GM13977 (cell line): ENCODE measurements around the gene CHST15.

ENCODE experiments used
- DNase-seq: peaks from one replicate; pipeline ENCODE4 v3.0.0; 2012; ENCODE audit warnings: low spot score
- CTCF ChIP-seq: IDR thresholded peaks from 2 replicates; pipeline ENCODE4 v1.5.1; 2012; ENCODE audit warnings: mild to moderate bottlenecking, control low read depth; ENCODE audit not compliant: insufficient read depth; ENCODE audit errors: extremely low read depth, missing control alignments
- in situ Hi-C: fragments of 300-500 bp; cut with MboI; formaldehyde crosslinking; loops from one replicate; pipeline ENCODE4 v1.12.0; 2022; ENCODE audit warnings: low sequenced_read_pairs, low pct_unique_long_range_greater_than_20kb, mixed read lengths, inconsistent platforms; ENCODE audit not compliant: unreplicated experiment

CHST15 gene

GRCh38 chr10:124127965-124128810 lies 34.8 kb upstream of the CHST15 start:
- no peak for DNase-seq
- TF ChIP-seq CTCF: no peak
- in situ Hi-C loops: no loop called here

- TF ChIP-seq CTCF: no peak
- in situ Hi-C loops: no loop called here
- DNase-seq: no peak
These were observed 34.2 kb upstream of the CHST15 start for GRCh38 chr10:124127563-124127962.

- TF ChIP-seq CTCF: no peak
- in situ Hi-C loops: no loop called here
- DNase-seq: no peak
These were observed 33.6 kb upstream of the CHST15 start for GRCh38 chr10:124126983-124127385.

- no peak for DNase-seq
- in situ Hi-C loops: no loop called here
- no peak for TF ChIP-seq CTCF
These were observed 33.0 kb upstream of the CHST15 start for GRCh38 chr10:124126145-124126982.

GRCh38 chr10:124125305-124126116 lies 32.1 kb upstream of the CHST15 start:
- in situ Hi-C loops: no loop called here
- peak; percentile 30 for TF ChIP-seq CTCF
- DNase-seq: no peak

- in situ Hi-C loops: no loop called here
- DNase-seq: no peak
These were observed 31.4 kb upstream of the CHST15 start for GRCh38 chr10:124124769-124125161.

More at GRCh38 chr10:124124769-124125161, 31.4 kb upstream of the CHST15 start:
- TF ChIP-seq CTCF: no peak
